HepG2 (cell line): ENCODE data around the gene CATSPERE. TPM values are rescaled to one million over a fixed set of nuclear protein-coding genes. Genes with fewer than 3 reads are reported as not detected.

Source experiments
- GABPB1 ChIP-seq: IDR thresholded peaks from 2 replicates; pipeline ENCODE4 v1.6.1; 2016; ENCODE audit warnings: mild to moderate bottlenecking, missing genetic modification reagents, moderate library complexity, missing compliant biosample characterization
- GPN1 ChIP-seq: sonication (generic); formaldehyde crosslinking; IDR thresholded peaks from 2 replicates; pipeline ENCODE4 v1.5.1; 2020; ENCODE audit warnings: missing genetic modification reagents, borderline replicate concordance
- HDAC2 ChIP-seq: sonication (generic); formaldehyde crosslinking; IDR thresholded peaks from 2 replicates; pipeline ENCODE4 v1.4.0; 2020; ENCODE audit warnings: missing genetic modification reagents
- HMG20A ChIP-seq: IDR thresholded peaks from 2 replicates; pipeline ENCODE4 v1.6.1; 2016; ENCODE audit warnings: borderline replicate concordance
- KDM4B ChIP-seq: sonication (generic); formaldehyde crosslinking; IDR thresholded peaks from 2 replicates; pipeline ENCODE4 v1.4.0; 2020; ENCODE audit warnings: missing genetic modification reagents
- KLF12 ChIP-seq: sonication (generic); formaldehyde crosslinking; IDR thresholded peaks from 2 replicates; pipeline ENCODE4 v1.4.0; 2020; ENCODE audit warnings: missing genetic modification reagents, borderline replicate concordance
- MAFF ChIP-seq: IDR thresholded peaks from 2 replicates; pipeline ENCODE4 v1.6.1; 2011; ENCODE audit warnings: low read depth, low read length, improper control_type of control experiment
- MIER3 ChIP-seq: IDR thresholded peaks from 2 replicates; pipeline ENCODE4 v1.6.1; 2016; ENCODE audit warnings: missing compliant biosample characterization, borderline replicate concordance
- NCOR1 ChIP-seq: fragments of 200-600 bp; sonication (generic); IDR thresholded peaks from 2 replicates; pipeline ENCODE4 v1.7.0; 2017; ENCODE audit warnings: antibody characterized with exemption, low read length, borderline replicate concordance
- NFAT5 ChIP-seq: sonication (generic); formaldehyde crosslinking; IDR thresholded peaks from 2 replicates; pipeline ENCODE4 v1.4.0; 2020; ENCODE audit warnings: missing genetic modification reagents
- NR1H2 ChIP-seq: sonication (generic); formaldehyde crosslinking; IDR thresholded peaks from 2 replicates; pipeline ENCODE4 v1.8.1; 2022; ENCODE audit warnings: low read depth, missing genetic modification reagents, borderline replicate concordance
- NR3C1 ChIP-seq: sonication (generic); formaldehyde crosslinking; IDR thresholded peaks from 2 replicates; pipeline ENCODE4 v1.4.0; 2020; ENCODE audit warnings: missing genetic modification reagents
- PAX8 ChIP-seq: sonication (generic); formaldehyde crosslinking; IDR thresholded peaks from 2 replicates; pipeline ENCODE4 v1.8.0; 2022; ENCODE audit warnings: mild to moderate bottlenecking, missing genetic modification reagents, borderline replicate concordance
- POGZ ChIP-seq: sonication (generic); formaldehyde crosslinking; IDR thresholded peaks from 2 replicates; pipeline ENCODE4 v1.4.0; 2020; ENCODE audit warnings: mild to moderate bottlenecking, missing genetic modification reagents
- PRMT3 ChIP-seq: sonication (generic); formaldehyde crosslinking; IDR thresholded peaks from 2 replicates; pipeline ENCODE4 v1.8.1; 2022; ENCODE audit warnings: low read depth, mild to moderate bottlenecking, moderate library complexity, missing genetic modification reagents, borderline replicate concordance
- RBAK ChIP-seq: sonication (generic); formaldehyde crosslinking; IDR thresholded peaks from 2 replicates; pipeline ENCODE4 v1.5.1; 2020; ENCODE audit warnings: mild to moderate bottlenecking, missing genetic modification reagents
- RCOR2 ChIP-seq: IDR thresholded peaks from 2 replicates; pipeline ENCODE4 v1.6.1; 2016; ENCODE audit warnings: missing biosample characterization, missing genetic modification reagents
- SMC3 ChIP-seq: IDR thresholded peaks from 2 replicates; pipeline ENCODE4 v1.6.1; 2011; ENCODE audit warnings: low read length, improper control_type of control experiment
- SNRNP70 ChIP-seq: fragments of 200-400 bp; formaldehyde crosslinking; IDR thresholded peaks from 2 replicates; pipeline ENCODE4 v1.6.1; 2017; ENCODE audit warnings: mild to moderate bottlenecking, low read depth, low read length, moderate library complexity
- SP1 ChIP-seq, 2 experiments: fragments of 450-650 bp in 1 of 2; sonication (generic) in 1 of 2; formaldehyde crosslinking in 1 of 2; IDR thresholded peaks; 2 replicates each; pipeline versions ENCODE4 v1.4.0 to v1.6.1; 2016 to 2020; ENCODE audit warnings: missing genetic modification reagents in 1 of 2
- TCF12 ChIP-seq, 2 experiments: fragments of 450-650 bp in 1 of 2; sonication (generic) in 1 of 2; formaldehyde crosslinking in 1 of 2; IDR thresholded peaks; 2 replicates each; pipeline versions ENCODE4 v1.6.1 to v1.8.0; 2017 to 2022; ENCODE audit warnings: antibody characterized with exemption in 1 of 2, mild to moderate bottlenecking in 1 of 2, missing genetic modification reagents in 1 of 2, moderate library complexity in 1 of 2
- ZNF101 ChIP-seq: sonication (generic); formaldehyde crosslinking; IDR thresholded peaks from 2 replicates; pipeline ENCODE4 v1.4.0; 2020; ENCODE audit warnings: mild to moderate bottlenecking, low read depth, missing genetic modification reagents, borderline replicate concordance
- ZNF333 ChIP-seq: sonication (generic); formaldehyde crosslinking; IDR thresholded peaks from 2 replicates; pipeline ENCODE4 v1.4.0; 2020; ENCODE audit warnings: mild to moderate bottlenecking, missing genetic modification reagents, borderline replicate concordance
- ZNF496 ChIP-seq: sonication (generic); formaldehyde crosslinking; IDR thresholded peaks from 2 replicates; pipeline ENCODE4 v1.8.1; 2023; ENCODE audit warnings: mild to moderate bottlenecking, moderate library complexity, missing genetic modification reagents; ENCODE audit not compliant: insufficient replicate concordance
- ZNF556 ChIP-seq: sonication (generic); formaldehyde crosslinking; IDR thresholded peaks from 2 replicates; pipeline ENCODE4 v1.4.0; 2020; ENCODE audit warnings: mild to moderate bottlenecking, missing genetic modification reagents, borderline replicate concordance
- ZNF614 ChIP-seq: IDR thresholded peaks from 2 replicates; pipeline ENCODE4 v1.6.1; 2018; ENCODE audit warnings: missing biosample characterization, missing genetic modification reagents, inconsistent platforms, borderline replicate concordance
- ZNF709 ChIP-seq: sonication (generic); formaldehyde crosslinking; IDR thresholded peaks from 2 replicates; pipeline ENCODE4 v1.5.0; 2020; ENCODE audit warnings: mild to moderate bottlenecking, missing genetic modification reagents
- ZNF737 ChIP-seq: sonication (generic); formaldehyde crosslinking; IDR thresholded peaks from 2 replicates; pipeline ENCODE4 v1.5.0; 2020; ENCODE audit warnings: missing genetic modification reagents, mild to moderate bottlenecking, borderline replicate concordance
- polyA plus RNA-seq, 8 experiments: library from polyadenylated mRNA; depleted of rRNA in 3 of 8; stranded (reverse) in 7 of 8; unstranded in 1 of 8; fragments of >200 nt; fragmentation: Illumina TruSeq in 4 of 8; extraction: Trizol in 4 of 8; gene quantifications; 2 replicates each; pipeline versions ENCODE4 v1.2.1 to v1.2.3, GENCODE V29; 2011 to 2016; ENCODE audit warnings: low read depth in 4 of 8, missing spikeins in 1 of 8, mixed read lengths in 1 of 8; ENCODE audit not compliant: insufficient read depth in 1 of 8
- total RNA-seq, 5 experiments: library from RNA; depleted of rRNA; stranded (reverse); fragments of >200 nt; fragmentation: Illumina TruSeq; extraction: Trizol; gene quantifications; 2 replicates each; pipeline ENCODE4 v1.2.3, GENCODE V29; 2016; ENCODE audit warnings: low read depth in 1 of 5

CATSPERE gene
- total and polyA plus RNA-seq, 2 of the 13 experiments (the other 11 are each of a cell fraction or from before 2014, with no cell fraction given): 0.34 to 0.51 TPM

- no peak for TF ChIP-seq RBAK (CRISPR knock-in tag)
- 0 out of 2 replicates have a peak, but pooled peaks have one; percentile 29 for TF ChIP-seq ZNF101 (CRISPR knock-in tag)
- TF ChIP-seq NFAT5: 0 out of 2 replicates have a peak, but pooled peaks have one; percentile 12
- TF ChIP-seq MIER3 (CRISPR knock-in tag): no peak
- TF ChIP-seq PRMT3 (CRISPR knock-in tag): no peak
- no peak for TF ChIP-seq SMC3
- TF ChIP-seq NR1H2: no peak
- TF ChIP-seq GABPB1 (CRISPR knock-in tag): no peak; the same call in 1 of the 2 replicates
- no peak for TF ChIP-seq ZNF614 (CRISPR knock-in tag)
- no peak for TF ChIP-seq HMG20A (CRISPR knock-in tag)
- TF ChIP-seq TCF12 (IDR thresholded peaks at IDR 0.05): no peak
- TF ChIP-seq TCF12 (CRISPR knock-in tag; IDR thresholded peaks at IDR 0.05): no peak
- TF ChIP-seq NR3C1 (CRISPR knock-in tag): no peak
- TF ChIP-seq ZNF737 (CRISPR knock-in tag): no peak
- TF ChIP-seq KLF12: no peak
- TF ChIP-seq HDAC2 (CRISPR knock-in tag): 0 out of 2 replicates have a peak, but pooled peaks have one; percentile 7
- TF ChIP-seq RCOR2 (CRISPR knock-in tag): no peak
- no peak for TF ChIP-seq KDM4B (CRISPR knock-in tag)
- no peak for TF ChIP-seq ZNF556 (CRISPR knock-in tag)
- no peak for TF ChIP-seq POGZ (CRISPR knock-in tag)
- TF ChIP-seq PAX8 (CRISPR knock-in tag): peak; percentile 49; the same call in 1 of the 2 replicates
- TF ChIP-seq ZNF709 (CRISPR knock-in tag): no peak; the same call in 1 of the 2 replicates
- no peak for TF ChIP-seq SNRNP70
- TF ChIP-seq ZNF496 (CRISPR knock-in tag): no peak
- TF ChIP-seq GPN1 (CRISPR knock-in tag): no peak
- no peak for TF ChIP-seq SP1 (IDR thresholded peaks at IDR 0.05)
- no peak for TF ChIP-seq SP1 (CRISPR knock-in tag; IDR thresholded peaks at IDR 0.05)
- no peak; the same call in 1 of the 2 replicates for TF ChIP-seq ZNF333 (CRISPR knock-in tag)
- TF ChIP-seq NCOR1: no peak
- TF ChIP-seq MAFF: no peak
Observed at GRCh38 chr1:244451539-244451950, 9.5 kb upstream of the CATSPERE start, which contains the start of gene ADSS2 (continued).
